MCF 10A (cell line): Measurements from ENCODE around the gene DMAC2. TPM values are rescaled to one million over a fixed set of nuclear protein-coding genes. Genes with fewer than 3 reads are reported as not detected.

ENCODE experiments used
- BruUV-seq: library from RNA; stranded (reverse); fragments of 400-500 nt; replicated peaks from 2 replicates; lab custom pipeline; 2021; lab: Mats Ljungman, UMichigan
- CTCF ChIA-PET: fragments of 300-600 bp; sonication (Branson Sonifier 250); formaldehyde crosslinking; extraction: SDS; loops from one replicate; lab custom pipeline; 2021; ENCODE audit warnings: antibody characterized with exemption, inconsistent platforms; lab: Yijun Ruan, JAX
- POLR2A ChIA-PET: fragments of 300-600, 350-650 bp; sonication (Branson Sonifier 250); formaldehyde crosslinking; extraction: SDS; loops from one replicate; lab custom pipeline; 2020; ENCODE audit warnings: antibody characterized with exemption, inconsistent platforms; lab: Yijun Ruan, JAX
- DNase-seq: peaks from one replicate; pipeline ENCODE4 v3.0.0-alpha.2; 2018; ENCODE audit not compliant: unreplicated experiment
- H3K27ac Mint-ChIP-seq: one replicate; pipeline ENCODE4 v1.8.0; 2022; ENCODE audit warnings: mild to moderate bottlenecking, low read depth, mixed read lengths; ENCODE audit not compliant: unreplicated experiment
- H3K27me3 Mint-ChIP-seq: one replicate; pipeline ENCODE4 v1.8.0; 2022; ENCODE audit warnings: mixed read lengths; ENCODE audit not compliant: insufficient read depth, unreplicated experiment
- H3K36me3 Mint-ChIP-seq: one replicate; pipeline ENCODE4 v1.8.0; 2022; ENCODE audit warnings: mild to moderate bottlenecking, moderate library complexity, mixed read lengths; ENCODE audit not compliant: insufficient read depth, unreplicated experiment
- H3K4me1 Mint-ChIP-seq: one replicate; pipeline ENCODE4 v1.8.0; 2022; ENCODE audit warnings: mixed read lengths; ENCODE audit not compliant: insufficient read depth, unreplicated experiment
- H3K4me3 Mint-ChIP-seq: one replicate; pipeline ENCODE4 v1.8.0; 2022; ENCODE audit warnings: mild to moderate bottlenecking, moderate library complexity, mixed read lengths; ENCODE audit not compliant: unreplicated experiment
- H3K9me3 Mint-ChIP-seq: one replicate; pipeline ENCODE4 v1.8.0; 2022; ENCODE audit warnings: mixed read lengths; ENCODE audit not compliant: unreplicated experiment
- CTCF ChIP-seq: fragments of 200-600 bp; IDR thresholded peaks from one replicate; pipeline ENCODE4 v1.8.0; 2022; ENCODE audit warnings: antibody characterized with exemption, mild to moderate bottlenecking; ENCODE audit not compliant: unreplicated experiment
- intact Hi-C: fragments of 100-400 bp; cut with micrococcal nuclease; formaldehyde crosslinking; loops from 2 replicates; pipeline ENCODE4 v1.14.1; 2022
- total RNA-seq: library from RNA; stranded (reverse); gene quantifications from 2 replicates; pipeline ENCODE4 v1.2.3, GENCODE V29; 2022

The DMAC2 gene
- total RNA-seq, 1 experiment from 2014 or later: 34.8 TPM

GRCh38 chr19:41447732-41448332 lies 8.1 kb upstream of the DMAC2 start:
- TF ChIP-seq CTCF: no peak
- Mint-ChIP-seq H3K27ac (no peak overlapping the region), H3K36me3 (no peaks in the 10 kb centered on the region), H3K9me3 (no peaks in the 10 kb centered on the region), H3K4me3 (no peak overlapping the region), H3K27me3 (peaks cover 44% of the 10 kb centered on the region), H3K4me1 (no peaks in the 10 kb centered on the region)
- no TSS peak for BruUV-seq
- ChIA-PET POLR2A (no interaction called here), CTCF (interaction anchor here (0.5 to 14.6 kb wide), 7 partner anchors 10 to 151 kb away, joined by 3 to 315 read pairs (median 6); no protein-coding TSS in a partner anchor)
- intact Hi-C loops: no loop called here
- no peak for DNase-seq

GRCh38 chr19:41445575-41445974 lies 5.9 kb upstream of the DMAC2 start:
- ChIA-PET POLR2A (no interaction called here), CTCF (interaction anchor here (0.7 to 14.6 kb wide), 2 partner anchors 91 to 119 kb away, joined by 3 to 315 read pairs; no protein-coding TSS in a partner anchor)
- TF ChIP-seq CTCF: no peak
- BruUV-seq: no TSS peak
- no peak overlapping the region for H3K4me3 Mint-ChIP-seq
- intact Hi-C loops: no loop called here
- peaks cover 12% of the 10 kb centered on the region for H3K4me1 Mint-ChIP-seq
- no peak for DNase-seq
- no peak overlapping the region for H3K27ac Mint-ChIP-seq
- peaks cover 36% of the 10 kb centered on the region for H3K27me3 Mint-ChIP-seq
- H3K9me3 Mint-ChIP-seq: no peaks in the 10 kb centered on the region
- H3K36me3 Mint-ChIP-seq: no peaks in the 10 kb centered on the region

GRCh38 chr19:41443813-41444455 lies 4.2 kb upstream of the DMAC2 start:
- H3K4me1 Mint-ChIP-seq: peaks cover 13% of the 10 kb centered on the region
- no peaks in the 10 kb centered on the region for H3K36me3 Mint-ChIP-seq
- CTCF ChIA-PET: interaction anchor here (1.2 kb wide), 1 partner anchor 8 kb away, joined by 4 read pairs; no protein-coding TSS in a partner anchor
- POLR2A ChIA-PET: no interaction called here
- TF ChIP-seq CTCF: no peak
- DNase-seq: no peak
- intact Hi-C loops: no loop called here
- no peak overlapping the region for H3K27ac Mint-ChIP-seq
- no TSS peak for BruUV-seq
- no peaks in the 10 kb centered on the region for H3K9me3 Mint-ChIP-seq
- peaks cover 21% of the 10 kb centered on the region for H3K27me3 Mint-ChIP-seq
- no peak overlapping the region for H3K4me3 Mint-ChIP-seq

GRCh38 chr19:41442473-41443355 lies 3.0 kb upstream of the DMAC2 start, which contains the start of gene ERICH4:
Gene ERICH4 (plus strand): TSS chr19:41443156. CDS start chr19:41443170, 14 bp downstream.
- BruUV-seq: no TSS peak
- H3K4me3 Mint-ChIP-seq: no peak within 1 kb of the TSS
- peaks cover 3% of the 10 kb centered on the region for H3K36me3 Mint-ChIP-seq
- peaks cover 21% of the 10 kb centered on the region for H3K27me3 Mint-ChIP-seq
- intact Hi-C loops: no loop called here
- no peak for DNase-seq
- no peak for TF ChIP-seq CTCF
- ChIA-PET CTCF (interaction anchor here (0.6 to 1.2 kb wide), 3 partner anchors 9 to 609 kb away, joined by 3 to 4 read pairs (median 4); no protein-coding TSS in a partner anchor), POLR2A (no interaction called here)
- no peaks in the 10 kb centered on the region for H3K9me3 Mint-ChIP-seq
- H3K4me1 Mint-ChIP-seq: peaks cover 13% of the 10 kb centered on the region
- H3K27ac Mint-ChIP-seq: no peak within 1 kb of the TSS
